ENCODE measurements around the gene DNAH3. TPM values are rescaled to one million over a fixed set of nuclear protein-coding genes. Genes with fewer than 3 reads are reported as not detected.
"Not testable (repeated sequence)": the region's sequence is repeated elsewhere in the genome, so short reads cannot be mapped to it uniquely, and the experiment has no call there.

Gene DNAH3
- total and polyA plus RNA-seq, 2 experiments from 2014 or later = 0.70 to 1.3 TPM

DNA sequence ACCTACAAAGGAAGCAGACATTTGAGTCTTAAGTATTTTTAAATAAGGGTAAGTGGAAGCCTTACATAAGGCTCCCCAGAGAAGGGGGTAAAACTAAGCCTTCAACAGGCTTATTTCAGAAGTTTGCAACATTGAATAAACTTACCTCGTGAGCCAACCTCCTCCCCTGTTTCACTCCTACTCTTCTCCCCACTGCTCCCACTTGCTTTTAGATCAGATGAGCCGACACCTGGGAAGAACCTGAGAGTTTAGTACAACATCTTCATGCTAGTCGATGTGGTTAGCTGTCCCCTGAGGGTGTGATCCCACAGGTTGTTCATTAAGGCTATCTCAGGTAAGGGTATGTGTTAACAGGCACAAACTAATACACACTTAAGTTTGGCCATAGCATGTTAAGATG lies 47.0 kb upstream of the DNAH3 start (continued):
- TF ChIP-seq, protein P1, sequence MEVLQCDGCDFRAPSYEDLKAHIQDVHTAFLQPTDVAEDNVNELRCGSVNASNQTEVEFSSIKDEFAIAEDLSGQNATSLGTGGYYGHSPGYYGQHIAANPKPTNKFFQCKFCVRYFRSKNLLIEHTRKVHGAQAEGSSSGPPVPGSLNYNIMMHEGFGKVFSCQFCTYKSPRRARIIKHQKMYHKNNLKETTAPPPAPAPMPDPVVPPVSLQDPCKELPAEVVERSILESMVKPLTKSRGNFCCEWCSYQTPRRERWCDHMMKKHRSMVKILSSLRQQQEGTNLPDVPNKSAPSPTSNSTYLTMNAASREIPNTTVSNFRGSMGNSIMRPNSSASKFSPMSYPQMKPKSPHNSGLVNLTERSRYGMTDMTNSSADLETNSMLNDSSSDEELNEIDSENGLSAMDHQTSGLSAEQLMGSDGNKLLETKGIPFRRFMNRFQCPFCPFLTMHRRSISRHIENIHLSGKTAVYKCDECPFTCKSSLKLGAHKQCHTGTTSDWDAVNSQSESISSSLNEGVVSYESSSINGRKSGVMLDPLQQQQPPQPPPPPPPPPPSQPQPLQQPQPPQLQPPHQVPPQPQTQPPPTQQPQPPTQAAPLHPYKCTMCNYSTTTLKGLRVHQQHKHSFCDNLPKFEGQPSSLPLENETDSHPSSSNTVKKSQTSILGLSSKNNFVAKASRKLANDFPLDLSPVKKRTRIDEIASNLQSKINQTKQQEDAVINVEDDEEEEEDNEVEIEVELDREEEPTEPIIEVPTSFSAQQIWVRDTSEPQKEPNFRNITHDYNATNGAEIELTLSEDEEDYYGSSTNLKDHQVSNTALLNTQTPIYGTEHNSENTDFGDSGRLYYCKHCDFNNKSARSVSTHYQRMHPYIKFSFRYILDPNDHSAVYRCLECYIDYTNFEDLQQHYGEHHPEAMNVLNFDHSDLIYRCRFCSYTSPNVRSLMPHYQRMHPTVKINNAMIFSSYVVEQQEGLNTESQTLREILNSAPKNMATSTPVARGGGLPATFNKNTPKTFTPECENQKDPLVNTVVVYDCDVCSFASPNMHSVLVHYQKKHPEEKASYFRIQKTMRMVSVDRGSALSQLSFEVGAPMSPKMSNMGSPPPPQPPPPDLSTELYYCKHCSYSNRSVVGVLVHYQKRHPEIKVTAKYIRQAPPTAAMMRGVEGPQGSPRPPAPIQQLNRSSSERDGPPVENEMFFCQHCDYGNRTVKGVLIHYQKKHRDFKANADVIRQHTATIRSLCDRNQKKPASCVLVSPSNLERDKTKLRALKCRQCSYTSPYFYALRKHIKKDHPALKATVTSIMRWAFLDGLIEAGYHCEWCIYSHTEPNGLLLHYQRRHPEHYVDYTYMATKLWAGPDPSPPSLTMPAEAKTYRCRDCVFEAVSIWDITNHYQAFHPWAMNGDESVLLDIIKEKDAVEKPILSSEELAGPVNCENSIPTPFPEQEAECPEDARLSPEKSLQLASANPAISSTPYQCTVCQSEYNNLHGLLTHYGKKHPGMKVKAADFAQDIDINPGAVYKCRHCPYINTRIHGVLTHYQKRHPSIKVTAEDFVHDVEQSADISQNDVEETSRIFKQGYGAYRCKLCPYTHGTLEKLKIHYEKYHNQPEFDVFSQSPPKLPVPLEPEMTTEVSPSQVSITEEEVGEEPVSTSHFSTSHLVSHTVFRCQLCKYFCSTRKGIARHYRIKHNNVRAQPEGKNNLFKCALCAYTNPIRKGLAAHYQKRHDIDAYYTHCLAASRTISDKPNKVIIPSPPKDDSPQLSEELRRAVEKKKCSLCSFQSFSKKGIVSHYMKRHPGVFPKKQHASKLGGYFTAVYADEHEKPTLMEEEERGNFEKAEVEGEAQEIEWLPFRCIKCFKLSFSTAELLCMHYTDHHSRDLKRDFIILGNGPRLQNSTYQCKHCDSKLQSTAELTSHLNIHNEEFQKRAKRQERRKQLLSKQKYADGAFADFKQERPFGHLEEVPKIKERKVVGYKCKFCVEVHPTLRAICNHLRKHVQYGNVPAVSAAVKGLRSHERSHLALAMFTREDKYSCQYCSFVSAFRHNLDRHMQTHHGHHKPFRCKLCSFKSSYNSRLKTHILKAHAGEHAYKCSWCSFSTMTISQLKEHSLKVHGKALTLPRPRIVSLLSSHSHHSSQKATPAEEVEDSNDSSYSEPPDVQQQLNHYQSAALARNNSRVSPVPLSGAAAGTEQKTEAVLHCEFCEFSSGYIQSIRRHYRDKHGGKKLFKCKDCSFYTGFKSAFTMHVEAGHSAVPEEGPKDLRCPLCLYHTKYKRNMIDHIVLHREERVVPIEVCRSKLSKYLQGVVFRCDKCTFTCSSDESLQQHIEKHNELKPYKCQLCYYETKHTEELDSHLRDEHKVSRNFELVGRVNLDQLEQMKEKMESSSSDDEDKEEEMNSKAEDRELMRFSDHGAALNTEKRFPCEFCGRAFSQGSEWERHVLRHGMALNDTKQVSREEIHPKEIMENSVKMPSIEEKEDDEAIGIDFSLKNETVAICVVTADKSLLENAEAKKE (CRISPR knock-in tag; IDR thresholded peaks at IDR 0.05) = no peak
- TF ChIP-seq, protein P2, sequence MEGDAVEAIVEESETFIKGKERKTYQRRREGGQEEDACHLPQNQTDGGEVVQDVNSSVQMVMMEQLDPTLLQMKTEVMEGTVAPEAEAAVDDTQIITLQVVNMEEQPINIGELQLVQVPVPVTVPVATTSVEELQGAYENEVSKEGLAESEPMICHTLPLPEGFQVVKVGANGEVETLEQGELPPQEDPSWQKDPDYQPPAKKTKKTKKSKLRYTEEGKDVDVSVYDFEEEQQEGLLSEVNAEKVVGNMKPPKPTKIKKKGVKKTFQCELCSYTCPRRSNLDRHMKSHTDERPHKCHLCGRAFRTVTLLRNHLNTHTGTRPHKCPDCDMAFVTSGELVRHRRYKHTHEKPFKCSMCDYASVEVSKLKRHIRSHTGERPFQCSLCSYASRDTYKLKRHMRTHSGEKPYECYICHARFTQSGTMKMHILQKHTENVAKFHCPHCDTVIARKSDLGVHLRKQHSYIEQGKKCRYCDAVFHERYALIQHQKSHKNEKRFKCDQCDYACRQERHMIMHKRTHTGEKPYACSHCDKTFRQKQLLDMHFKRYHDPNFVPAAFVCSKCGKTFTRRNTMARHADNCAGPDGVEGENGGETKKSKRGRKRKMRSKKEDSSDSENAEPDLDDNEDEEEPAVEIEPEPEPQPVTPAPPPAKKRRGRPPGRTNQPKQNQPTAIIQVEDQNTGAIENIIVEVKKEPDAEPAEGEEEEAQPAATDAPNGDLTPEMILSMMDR (conservative IDR thresholded peaks at IDR 0.05; ENCODE audit: low read depth in 2 of 2) = no peak
- TF ChIP-seq ZNF114 (CRISPR knock-in tag; IDR thresholded peaks at IDR 0.05) = no peak

DNA sequence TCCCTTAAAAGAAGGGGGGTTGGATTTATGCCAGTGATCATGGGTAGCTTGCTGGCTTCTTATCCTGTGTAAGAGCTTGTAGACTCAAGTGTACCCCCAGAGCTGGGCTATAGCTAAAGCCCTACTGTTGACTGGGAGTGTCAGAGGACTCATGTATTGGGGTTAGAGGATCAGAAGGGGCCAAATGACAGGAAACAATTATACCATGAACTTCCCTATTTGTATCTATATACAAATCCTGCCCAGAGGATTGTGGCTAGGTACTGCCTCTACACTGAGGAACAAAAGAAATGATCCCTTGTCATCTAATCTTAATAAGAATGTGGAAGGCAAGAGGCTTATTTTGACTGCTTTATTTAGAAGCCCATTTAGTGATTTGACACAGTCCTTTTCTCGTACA lies 46.5 kb upstream of the DNAH3 start:
- Histone ChIP-seq H3K79me2 (replicated peaks; ENCODE audit: insufficient read depth) (no peaks in the 10 kb centered on the region), H3K9me2 (ENCODE audit: insufficient read depth) (peaks cover 8% of the 10 kb centered on the region; the same call in 1 of the 2 replicates), H2AFZ (no peak overlapping the region), H3F3A (replicated peaks; ENCODE audit: low read depth) (no peaks in the 10 kb centered on the region), H3K4me1 (ENCODE audit: insufficient read depth) (no peaks in the 10 kb centered on the region), H3K4me2 (no peak overlapping the region), H3K4me3 (no peak overlapping the region), H3K36me3 (ENCODE audit: insufficient read depth) (no peaks in the 10 kb centered on the region), H3K27ac (ENCODE audit: low read depth) (no peak overlapping the region), H3K27me3 (ENCODE audit: insufficient read depth) (no peaks in the 10 kb centered on the region), H4K20me1 (replicated peaks; ENCODE audit: insufficient read depth) (no peaks in the 10 kb centered on the region)
- no peak for ATAC-seq
- Mint-ChIP-seq H3K27me3 (ENCODE audit: insufficient read depth, low read depth, poor library complexity) (peaks cover 5% of the 10 kb centered on the region), H3K36me3 (ENCODE audit: low read depth) (no peaks in the 10 kb centered on the region), H3K4me1 (no peaks in the 10 kb centered on the region), H3K27ac (no peak overlapping the region), H3K9me3 (no peaks in the 10 kb centered on the region), H3K4me3 (no peak overlapping the region)
- TF ChIP-seq, protein P2 (conservative IDR thresholded peaks at IDR 0.05; ENCODE audit: low read depth in 2 of 2) = no peak
- no peak for TF ChIP-seq POLR2AphosphoS5 (IDR thresholded peaks at IDR 0.05; ENCODE audit: low read depth)
- no peak for TF ChIP-seq NANOG (IDR thresholded peaks at IDR 0.05; ENCODE audit: borderline replicate concordance)
- DNase-seq (ENCODE audit: low spot score) = no peak

DNA sequence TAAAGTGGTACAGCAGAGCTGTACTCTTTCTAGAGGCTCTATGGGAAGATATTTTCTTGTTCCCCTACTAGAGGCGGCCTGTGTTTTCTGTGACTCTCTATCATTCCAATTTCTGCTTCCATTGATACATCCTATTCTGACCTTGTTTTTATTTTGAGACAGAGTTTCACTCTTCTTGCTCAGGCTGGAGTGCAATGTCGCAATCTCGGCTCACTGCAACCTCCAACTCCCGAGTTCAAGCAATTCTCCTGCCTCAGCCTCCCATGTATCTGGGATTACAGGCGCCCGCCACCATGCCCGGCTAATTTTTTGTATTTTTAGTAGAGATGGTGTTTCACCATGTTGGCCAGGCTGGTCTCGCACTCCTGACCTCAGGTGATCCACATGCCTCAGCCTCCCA lies 44.7 kb upstream of the DNAH3 start:
- DNase-seq (ENCODE audit: low spot score); H4K20me1 ChIP-seq (replicated peaks; ENCODE audit: insufficient read depth); H3K4me3 ChIP-seq; H2AFZ ChIP-seq; H3K27ac Mint-ChIP-seq; H3F3A ChIP-seq (replicated peaks; ENCODE audit: low read depth); H3K36me3 Mint-ChIP-seq (ENCODE audit: low read depth); H3K4me1 ChIP-seq (ENCODE audit: insufficient read depth); ATAC-seq; H3K4me2 ChIP-seq; H3K4me3 Mint-ChIP-seq; H3K79me2 ChIP-seq (replicated peaks; ENCODE audit: insufficient read depth); H3K9me3 Mint-ChIP-seq; H3K36me3 ChIP-seq (ENCODE audit: insufficient read depth); H3K27me3 ChIP-seq (ENCODE audit: insufficient read depth); H3K27ac ChIP-seq (ENCODE audit: low read depth); H3K4me1 Mint-ChIP-seq; H3K9me2 ChIP-seq (ENCODE audit: insufficient read depth); H3K27me3 Mint-ChIP-seq (ENCODE audit: insufficient read depth, low read depth, poor library complexity): not testable (repeated sequence)

Measured in GM23338 (cell line).